Lower leg skin (tissue), 4 donors: ENCODE measurements around the gene USP48. TPM values are rescaled to one million over a fixed set of nuclear protein-coding genes. Genes with fewer than 3 reads are reported as not detected.

Experiments
- DNase-seq, 2 donors: peaks; one replicate each; pipeline ENCODE4 v3.0.0-alpha.2; 2019; ENCODE audit warnings: low spot score in 2 of 2
- H3K4me3 ChIP-seq: fragments of 200-600 bp; sonication (generic); 2 replicates; pipeline ENCODE4 v1.5.1; 2017; ENCODE audit warnings: mild to moderate bottlenecking, low read depth; ENCODE audit not compliant: poor library complexity, severe bottlenecking
- POLR2A ChIP-seq, 2 donors: fragments of 450-650 bp; IDR thresholded peaks; one replicate each; pipeline ENCODE4 v1.6.1; 2016 to 2017; ENCODE audit warnings: antibody characterized with exemption in 2 of 2, mild to moderate bottlenecking in 1 of 2, moderate library complexity in 1 of 2
- WGBS, 2 donors: methylation state at CpG; one replicate each; pipeline ENCODE4 v1.1.5; 2018; 5-methylcytosine and 5-hydroxymethylcytosine counted together
- intact Hi-C: fragments of 100-400 bp; cut with DNase I; formaldehyde crosslinking; loops from one replicate; pipeline ENCODE4 v1.15.0; 2023; ENCODE audit warnings: low total_unique reads
- total RNA-seq, 4 donors: library from RNA; depleted of rRNA; stranded (reverse); fragments of >200 nt; gene quantifications; one replicate each; pipeline ENCODE4 v1.1.0, GENCODE V29; 2016
- TF ChIP-seq, protein P1 (sequence below), 3 donors: fragments of 450-650 bp; IDR thresholded peaks; one replicate each; pipeline ENCODE4 v1.5.1; 2016; ENCODE audit warnings: antibody characterized with exemption in 3 of 3, mild to moderate bottlenecking in 3 of 3, moderate library complexity in 2 of 3

Gene USP48
- total RNA-seq, 4 donors from 2014 or later: 26.9 to 38.1 (median 31.5) TPM

DNA sequence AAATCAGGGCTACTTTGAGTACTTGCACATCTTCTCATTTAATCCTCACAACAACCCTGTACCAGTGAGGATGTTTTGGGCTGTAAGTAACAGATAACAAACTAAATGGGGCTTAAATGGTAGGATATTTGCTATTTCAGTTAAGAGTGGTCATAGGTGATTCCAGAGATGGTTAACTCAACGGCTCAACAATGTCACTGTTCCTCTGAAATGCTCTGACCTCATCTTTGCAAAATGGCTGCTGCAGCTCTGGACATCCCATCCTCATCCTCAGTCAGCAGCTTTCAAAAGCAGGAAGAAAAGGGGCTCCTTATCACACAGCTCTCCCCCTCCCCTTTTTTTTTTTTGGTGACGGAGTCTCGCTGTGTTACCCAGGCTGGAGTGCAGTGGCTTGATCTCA is 30.6 kb upstream of the USP48 start:
- no peak for TF ChIP-seq POLR2A (IDR thresholded peaks at IDR 0.05)
- TF ChIP-seq, protein P1, sequence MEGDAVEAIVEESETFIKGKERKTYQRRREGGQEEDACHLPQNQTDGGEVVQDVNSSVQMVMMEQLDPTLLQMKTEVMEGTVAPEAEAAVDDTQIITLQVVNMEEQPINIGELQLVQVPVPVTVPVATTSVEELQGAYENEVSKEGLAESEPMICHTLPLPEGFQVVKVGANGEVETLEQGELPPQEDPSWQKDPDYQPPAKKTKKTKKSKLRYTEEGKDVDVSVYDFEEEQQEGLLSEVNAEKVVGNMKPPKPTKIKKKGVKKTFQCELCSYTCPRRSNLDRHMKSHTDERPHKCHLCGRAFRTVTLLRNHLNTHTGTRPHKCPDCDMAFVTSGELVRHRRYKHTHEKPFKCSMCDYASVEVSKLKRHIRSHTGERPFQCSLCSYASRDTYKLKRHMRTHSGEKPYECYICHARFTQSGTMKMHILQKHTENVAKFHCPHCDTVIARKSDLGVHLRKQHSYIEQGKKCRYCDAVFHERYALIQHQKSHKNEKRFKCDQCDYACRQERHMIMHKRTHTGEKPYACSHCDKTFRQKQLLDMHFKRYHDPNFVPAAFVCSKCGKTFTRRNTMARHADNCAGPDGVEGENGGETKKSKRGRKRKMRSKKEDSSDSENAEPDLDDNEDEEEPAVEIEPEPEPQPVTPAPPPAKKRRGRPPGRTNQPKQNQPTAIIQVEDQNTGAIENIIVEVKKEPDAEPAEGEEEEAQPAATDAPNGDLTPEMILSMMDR (IDR thresholded peaks at IDR 0.05): no peak
- intact Hi-C loops: no loop called here
- no peak for DNase-seq
- WGBS, 2 donors: 95 to 97% methylated on average over 3 of the region's 3 CpGs
- H3K4me3 ChIP-seq: no peak overlapping the region

DNA sequence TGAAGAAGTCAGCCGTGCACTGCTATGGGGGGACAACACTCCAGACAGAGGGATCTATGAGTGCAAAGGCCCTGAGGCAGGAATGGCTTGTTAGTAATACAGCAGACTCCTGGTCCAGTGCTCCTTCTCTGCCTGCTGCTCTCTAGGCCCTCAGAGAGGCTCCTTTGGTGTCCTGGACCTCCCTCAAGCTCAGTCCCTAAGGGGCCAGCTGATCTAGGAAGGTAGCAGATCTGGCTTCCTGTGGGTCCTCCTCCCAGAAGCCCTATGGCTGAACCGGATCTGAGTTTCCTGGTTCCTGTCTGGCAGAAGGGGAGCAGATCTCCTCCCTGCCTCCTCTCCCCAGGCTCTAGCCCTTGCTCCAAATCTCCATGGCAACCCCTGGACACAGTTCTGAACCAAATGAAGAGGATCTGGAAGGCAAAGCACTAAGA is 28.9 kb upstream of the USP48 start, which contains the start of gene LDLRAD2:
Gene LDLRAD2, plus strand, starts transcription at position 391 of the 431 bp plus-strand sequence. CDS start 187 bp downstream, outside the sequence.
- intact Hi-C loops: no loop called here
- WGBS, 2 donors: 57 to 100% methylated on average over 1 to 2 of the region's 2 CpGs
- H3K4me3 ChIP-seq: no peak within 1 kb of the TSS
- no peak for DNase-seq
- TF ChIP-seq, protein P1 (IDR thresholded peaks at IDR 0.05): no peak
- TF ChIP-seq POLR2A (IDR thresholded peaks at IDR 0.05): no peak

DNA sequence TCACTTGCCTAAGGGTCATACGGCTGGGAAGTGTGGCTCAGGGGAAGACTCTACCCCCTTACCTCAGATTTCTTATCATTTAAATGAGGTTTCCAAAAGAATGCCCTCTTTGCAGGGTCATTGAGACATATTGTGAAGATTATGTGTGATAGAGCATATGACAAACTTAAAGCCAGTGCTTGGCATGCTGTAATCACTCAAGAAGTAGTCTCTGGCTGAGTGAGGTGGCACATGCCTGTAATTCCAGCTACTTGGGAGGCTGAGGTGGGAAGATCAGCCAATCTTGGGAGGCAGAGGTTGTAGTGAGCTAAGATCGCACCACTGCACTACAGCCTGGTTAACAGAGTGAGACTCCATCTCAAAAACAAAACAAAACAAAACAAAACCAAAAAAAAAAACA is 21.6 kb upstream of the USP48 start:
- H3K4me3 ChIP-seq: no peak overlapping the region
- TF ChIP-seq POLR2A (IDR thresholded peaks at IDR 0.05): no peak
- TF ChIP-seq, protein P1 (IDR thresholded peaks at IDR 0.05): no peak
- no peak for DNase-seq
- intact Hi-C loops: no loop called here
- WGBS, 2 donors: 73 to 86% methylated on average over 2 of the region's 2 CpGs

DNA sequence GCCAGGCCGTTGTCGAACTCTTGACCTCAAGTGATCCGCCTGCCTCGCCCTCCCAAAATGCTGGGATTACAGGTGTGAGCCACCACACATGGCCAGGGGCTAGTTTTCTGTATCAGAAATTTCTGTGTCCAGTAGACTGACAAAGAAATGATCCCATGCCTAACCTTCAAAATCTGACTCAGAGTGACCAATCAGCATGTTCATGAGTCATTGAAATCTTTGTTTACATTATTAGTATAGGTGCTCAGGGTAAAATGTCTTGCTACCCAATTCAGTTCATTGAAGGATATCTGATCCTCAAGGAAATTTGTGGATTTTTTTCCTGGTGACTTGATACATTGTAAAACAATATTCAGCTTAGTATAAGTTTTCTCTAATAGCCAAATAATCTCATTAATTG is 18.2 kb upstream of the USP48 start:
- intact Hi-C loops: no loop called here
- no peak for DNase-seq
- H3K4me3 ChIP-seq: no peak overlapping the region
- WGBS, 2 donors: 92 to 95% methylated on average over 4 of the region's 4 CpGs
- no peak for TF ChIP-seq POLR2A (IDR thresholded peaks at IDR 0.05)
- TF ChIP-seq, protein P1 (IDR thresholded peaks at IDR 0.05): no peak

DNA sequence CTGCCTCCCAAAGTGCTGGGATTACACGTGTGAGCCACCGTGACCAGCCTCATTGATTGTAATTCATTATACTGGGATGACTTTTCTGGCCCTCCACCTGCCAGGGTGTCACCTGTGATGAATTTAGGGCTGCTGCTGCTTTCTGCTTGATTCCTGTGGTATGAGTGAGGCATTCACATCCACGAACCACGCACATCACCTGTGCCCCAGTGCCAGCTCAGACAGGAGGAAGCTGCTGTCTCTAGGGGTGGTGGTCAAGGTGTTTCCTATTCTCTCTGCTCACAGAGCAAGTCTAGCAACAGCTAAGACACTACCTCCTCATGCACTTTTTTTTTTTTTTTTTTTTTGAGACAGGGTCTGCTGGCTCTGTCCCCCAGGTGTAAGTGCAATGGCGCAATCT is 16.8 kb upstream of the USP48 start:
- TF ChIP-seq POLR2A (IDR thresholded peaks at IDR 0.05): no peak
- TF ChIP-seq, protein P1 (IDR thresholded peaks at IDR 0.05): no peak
- no peak for DNase-seq
- 76 to 82% methylated on average over 5 of the region's 5 CpGs for WGBS, 2 donors
- intact Hi-C loops: no loop called here
- no peak overlapping the region for H3K4me3 ChIP-seq

DNA sequence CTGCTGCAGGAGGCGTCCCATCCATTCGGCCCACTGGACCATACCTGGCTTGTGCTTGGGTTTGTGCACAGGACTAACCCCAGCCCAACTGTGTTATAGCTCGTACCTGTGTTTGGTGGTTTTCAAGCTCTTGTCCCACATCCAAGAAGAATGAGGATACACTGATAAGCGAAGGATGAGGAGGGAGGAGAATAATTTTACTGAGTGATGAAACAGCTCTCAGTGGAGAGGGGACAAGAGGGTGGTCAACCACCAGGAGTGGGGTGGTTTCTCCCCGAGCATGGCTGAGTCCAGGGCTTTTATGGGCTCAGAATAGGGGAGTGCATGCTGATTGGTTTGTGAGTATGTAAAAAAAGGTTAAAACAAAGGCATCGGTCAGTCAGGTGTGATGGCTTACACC is 12.1 kb upstream of the USP48 start:
- H3K4me3 ChIP-seq: no peak overlapping the region
- 89 to 92% methylated on average over 6 of the region's 6 CpGs for WGBS, 2 donors
- intact Hi-C loops: no loop called here
- no peak for DNase-seq
- TF ChIP-seq, protein P1 (IDR thresholded peaks at IDR 0.05): no peak
- TF ChIP-seq POLR2A (IDR thresholded peaks at IDR 0.05): no peak
